HG03439 (cell line): ENCODE measurements around the gene FNDC3B.
"Not testable (repeated sequence)": the region's sequence is repeated elsewhere in the genome, so short reads cannot be mapped to it uniquely, and the experiment has no call there.

Experiments used
- ATAC-seq: cut with Tn5 transposase; IDR thresholded peaks from one replicate; pipeline ENCODE4 v1.9.1; 2021; ENCODE audit warnings: mild to moderate bottlenecking, moderate library complexity; ENCODE audit not compliant: unreplicated experiment

The FNDC3B gene

GRCh38 chr3:172090035-172090434, 50.7 kb downstream of the FNDC3B start:
- no peak for ATAC-seq

DNA sequence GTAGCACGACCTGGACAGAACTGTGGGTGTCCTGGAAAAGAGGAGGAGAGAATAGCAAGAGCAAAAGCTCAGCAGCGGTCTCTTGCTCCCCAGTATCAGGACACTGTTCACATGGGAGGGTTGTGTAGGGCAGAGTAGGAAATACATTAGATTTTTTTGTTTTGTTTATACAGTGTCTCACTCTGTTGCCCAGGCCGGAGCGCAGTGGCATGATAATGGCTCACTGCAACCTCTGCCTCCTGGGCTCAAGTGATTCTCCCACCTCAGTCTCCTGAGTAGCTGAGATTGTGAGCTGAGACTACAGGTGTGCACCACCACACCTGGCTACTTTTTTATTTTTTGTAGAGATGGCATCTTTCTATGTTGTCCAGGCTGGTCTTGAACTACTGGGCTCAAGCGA, 53.3 kb downstream of the FNDC3B start:
- ATAC-seq: no peak

- ATAC-seq: not testable (repeated sequence)
Measured at GRCh38 chr3:172093581-172094443, 54.4 kb downstream of the FNDC3B start.

DNA sequence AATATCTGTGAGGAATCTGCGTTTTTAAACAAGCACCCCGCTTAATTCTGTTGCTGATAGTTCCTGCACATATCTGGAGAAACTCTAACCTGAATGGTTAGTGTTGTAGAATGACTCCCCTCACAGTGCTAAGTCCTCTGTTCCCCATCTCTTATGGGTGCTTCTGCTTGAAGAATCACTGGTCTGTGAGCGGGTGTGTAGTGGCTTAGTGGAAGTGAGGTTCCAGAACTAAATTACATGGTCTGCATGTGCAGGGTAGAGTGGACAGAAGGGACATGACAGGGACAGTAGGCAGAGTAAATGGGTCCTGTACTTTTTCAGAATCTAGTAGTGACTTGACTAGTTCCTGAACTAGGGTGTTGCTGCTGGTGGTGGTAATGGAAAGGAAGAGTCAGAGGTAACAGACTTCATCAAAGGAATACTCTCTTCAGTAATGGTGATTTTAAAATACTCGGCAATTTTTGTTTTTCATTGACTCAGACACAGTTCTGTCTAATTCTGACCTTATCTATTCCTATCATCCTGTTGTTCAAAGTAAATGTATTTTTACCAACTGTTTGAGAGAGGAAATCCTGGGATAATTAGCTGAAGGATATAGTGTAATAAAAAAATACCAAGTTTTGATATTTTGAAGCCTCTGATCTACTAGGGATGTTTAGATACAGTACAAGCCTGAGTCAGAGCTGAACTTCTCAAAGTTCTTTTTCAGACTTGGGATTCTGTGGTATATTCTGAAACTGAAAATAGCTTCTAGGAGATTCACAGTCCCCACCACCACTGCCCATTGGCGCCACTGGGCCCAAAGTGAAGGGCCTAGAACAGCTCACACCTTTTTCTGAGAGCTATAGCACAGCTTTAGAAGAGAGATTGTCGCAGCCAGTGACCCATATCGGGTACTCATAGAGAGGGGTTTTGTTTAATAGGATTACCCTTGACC, 55.5 kb downstream of the FNDC3B start:
- peak; percentile 91 for ATAC-seq

- ATAC-seq: no peak
Measured at GRCh38 chr3:172096881-172097420, 57.6 kb downstream of the FNDC3B start.

GRCh38 chr3:172097585-172097984, 58.2 kb downstream of the FNDC3B start:
- ATAC-seq: no peak

DNA sequence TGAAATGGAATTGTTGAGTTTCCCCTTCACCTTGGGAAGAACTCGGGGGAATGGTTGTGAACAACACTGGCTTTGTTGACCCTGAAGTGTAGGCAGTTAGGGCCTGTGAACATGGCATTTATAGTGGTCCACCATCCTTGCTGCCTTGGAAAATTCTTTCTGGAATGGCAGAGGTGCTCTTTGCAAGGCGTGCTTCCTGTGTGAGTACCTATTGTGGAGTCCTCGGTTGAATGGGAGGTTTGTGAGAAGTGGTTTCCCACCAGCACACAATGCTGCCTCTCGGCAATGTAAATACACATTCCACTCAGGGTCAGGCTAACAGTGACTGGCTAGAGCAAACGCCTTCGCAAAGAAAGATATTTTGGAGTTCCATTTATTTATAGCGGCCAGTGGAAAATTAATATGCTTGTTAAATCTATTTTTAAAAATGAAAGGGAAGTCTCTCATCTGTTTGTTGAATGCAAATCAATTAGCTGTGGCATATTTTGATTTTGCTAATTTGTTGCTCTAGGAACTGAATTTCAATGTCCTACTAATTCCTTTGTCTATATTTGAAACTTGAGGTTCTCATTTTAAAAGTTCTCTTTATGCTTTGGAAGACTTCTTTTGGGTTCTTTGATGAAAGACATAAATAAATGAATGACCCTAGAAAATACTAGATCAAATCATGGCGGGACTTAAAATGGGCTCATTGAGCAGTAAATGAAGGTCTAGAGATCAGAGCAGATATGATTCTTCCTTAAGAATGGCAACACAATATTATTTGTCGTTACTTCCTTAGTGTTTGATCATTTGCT, 59.5 kb downstream of the FNDC3B start:
- ATAC-seq: no peak

GRCh38 chr3:172099495-172099808, 60.1 kb downstream of the FNDC3B start:
- ATAC-seq: no peak

DNA sequence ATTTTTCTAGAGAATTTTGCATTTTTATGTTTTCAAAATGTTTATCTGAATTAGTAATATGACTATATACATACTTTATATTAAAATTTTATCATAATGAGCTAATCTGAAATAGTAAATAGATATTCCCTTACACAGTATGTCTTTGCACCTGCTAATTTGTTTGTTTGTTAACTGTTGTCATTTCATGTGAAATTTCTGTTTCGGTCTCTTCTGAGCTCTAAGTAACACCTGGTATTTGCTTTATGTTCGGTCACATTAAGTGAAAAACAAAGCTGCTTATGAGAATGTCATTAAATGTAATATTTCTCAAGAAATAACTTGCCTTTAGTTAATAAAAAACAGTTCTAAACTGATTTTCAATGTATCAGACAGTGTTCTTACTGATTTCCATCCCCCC, 61.1 kb downstream of the FNDC3B start:
- peak; percentile 49 for ATAC-seq

GRCh38 chr3:172101107-172101506, 61.7 kb downstream of the FNDC3B start:
- peak; percentile 67 for ATAC-seq

DNA sequence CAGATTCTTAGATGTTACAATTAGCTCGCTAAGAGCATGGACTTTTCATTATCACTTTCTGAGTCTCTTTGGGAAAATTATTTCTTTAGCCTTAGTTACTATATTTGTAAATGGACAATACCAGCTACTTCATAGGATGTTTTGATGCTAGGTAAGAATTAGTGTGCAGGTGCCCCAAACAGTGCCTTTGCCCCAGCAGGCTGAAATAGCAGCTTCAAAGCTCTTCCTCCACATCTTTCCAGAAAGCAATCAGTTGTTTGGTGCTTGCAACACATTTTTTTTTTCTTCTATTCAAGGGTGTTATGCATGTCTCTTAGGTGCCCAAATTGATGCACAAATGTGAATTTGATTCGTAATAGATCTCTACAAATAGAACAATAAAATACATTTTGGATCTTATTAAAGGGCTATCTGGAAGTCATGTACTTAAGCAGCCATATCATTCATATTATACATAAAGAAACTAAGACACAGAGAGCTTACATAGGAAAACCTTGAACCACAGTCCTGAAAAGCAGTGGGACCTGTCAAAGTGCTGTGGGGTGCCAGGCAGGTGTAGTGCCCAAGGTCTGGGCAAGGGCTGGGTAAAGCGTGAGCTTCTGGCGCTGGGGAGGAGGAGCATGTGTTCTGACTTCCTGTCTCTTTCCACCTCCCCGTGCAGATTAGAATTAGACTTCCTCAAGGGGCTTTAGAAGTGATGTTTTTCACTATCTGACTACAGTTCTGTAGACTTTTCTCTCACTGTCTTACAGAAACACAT, 62.9 kb downstream of the FNDC3B start:
- ATAC-seq: no peak

GRCh38 chr3:172102883-172103310, 63.5 kb downstream of the FNDC3B start:
- no peak for ATAC-seq

DNA sequence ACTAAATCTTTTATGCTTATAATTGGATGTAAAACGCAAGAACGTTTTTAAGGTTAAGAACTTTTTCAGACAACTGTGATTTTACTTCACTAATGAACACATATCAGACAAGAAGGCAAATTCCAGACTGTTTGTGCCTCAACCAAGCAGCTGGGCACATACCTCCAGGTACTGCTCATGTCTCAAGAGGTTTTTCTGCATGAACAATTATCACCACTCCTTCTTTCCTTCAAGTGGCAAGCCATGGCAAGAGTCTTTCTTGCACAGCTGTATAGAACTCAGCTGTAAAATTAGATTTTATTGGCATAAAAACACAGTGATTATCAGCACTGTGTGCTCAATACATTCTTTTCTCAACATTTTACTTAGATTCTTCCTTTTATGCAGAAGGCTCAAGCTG, 64.3 kb downstream of the FNDC3B start:
- ATAC-seq: no peak

GRCh38 chr3:172104471-172105072, 65.2 kb downstream of the FNDC3B start:
- no peak for ATAC-seq

- no peak for ATAC-seq
Measured at GRCh38 chr3:172106037-172106954, 66.9 kb downstream of the FNDC3B start.

DNA sequence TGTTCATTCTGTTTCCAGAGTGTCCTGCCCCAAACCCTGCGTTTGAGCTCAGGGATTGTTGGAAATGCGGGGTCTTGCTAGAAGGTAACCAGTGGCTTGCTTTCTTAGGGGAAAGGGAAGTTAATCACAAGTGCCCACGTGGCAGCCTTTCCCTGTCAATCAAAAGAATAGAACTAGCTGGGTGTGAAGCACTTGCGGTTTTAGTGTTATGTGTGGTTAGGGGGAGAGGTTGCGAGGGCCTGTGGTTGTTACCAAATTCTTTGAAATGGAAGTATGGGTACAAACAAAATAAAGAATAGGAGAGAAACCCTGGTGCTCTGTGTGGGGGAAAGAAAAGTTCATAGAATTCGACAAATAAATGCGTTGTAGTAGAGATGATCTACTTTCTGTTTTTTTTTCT, 67.6 kb downstream of the FNDC3B start:
- ATAC-seq: peak; percentile 49

DNA sequence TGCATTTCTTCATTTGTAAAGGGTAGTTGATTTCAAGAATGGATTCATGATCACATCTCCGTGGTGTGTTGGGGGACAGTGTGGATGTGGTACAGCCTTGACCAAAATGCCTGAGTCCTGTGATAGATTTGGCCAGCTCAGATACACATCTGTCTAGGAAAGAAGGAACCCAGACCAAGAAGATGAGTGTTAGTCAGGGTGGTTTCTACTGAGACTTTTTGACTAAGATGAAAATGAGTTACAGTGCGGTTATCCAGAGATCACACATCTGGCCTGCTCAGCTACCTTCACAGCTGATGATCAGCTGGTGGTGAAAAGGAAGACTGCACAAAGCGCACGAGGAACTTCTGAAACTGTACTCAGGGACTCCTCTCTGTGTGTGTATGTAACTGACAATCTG, 68.0 kb downstream of the FNDC3B start:
- ATAC-seq: peak; percentile 87

DNA sequence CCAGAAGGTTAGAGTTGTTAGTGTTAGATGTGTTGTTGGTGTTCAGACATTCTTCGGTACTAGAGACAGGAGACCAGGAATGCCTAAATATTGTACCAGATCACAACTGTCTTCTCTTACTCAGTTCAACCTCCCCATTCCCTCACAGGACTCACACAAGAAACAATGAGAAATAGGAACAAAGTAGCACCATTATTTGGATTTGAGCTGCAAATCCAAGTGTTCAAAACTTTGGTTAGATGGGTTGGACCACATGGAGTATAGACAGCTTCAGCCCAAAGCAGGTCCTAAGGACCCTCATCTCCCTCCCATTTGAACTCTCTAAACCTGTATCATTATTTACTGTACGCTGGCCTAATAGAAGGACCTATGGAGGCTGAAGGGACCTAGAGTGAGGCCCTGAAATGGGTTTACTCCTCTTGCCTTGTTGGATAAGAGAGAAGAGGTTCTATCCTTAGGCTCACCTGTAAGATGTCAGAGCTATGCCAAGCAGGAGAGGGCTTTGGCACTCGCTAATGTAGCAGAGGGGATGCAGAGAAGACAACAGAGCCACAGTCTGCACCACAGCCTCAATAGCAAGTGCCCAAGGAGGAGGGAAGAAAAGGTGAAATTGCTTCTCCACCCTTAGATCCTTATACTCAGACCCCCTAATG, 70.9 kb downstream of the FNDC3B start:
- no peak for ATAC-seq
